Measurements from ENCODE around the gene TMEM207. TPM values are rescaled to one million over a fixed set of nuclear protein-coding genes. Genes with fewer than 3 reads are reported as not detected.

Gene TMEM207
- total RNA-seq, 1 donor from 2014 or later = not detected

GRCh38 chr3:190425833-190426232, 23.9 kb downstream of the TMEM207 start:
- Mint-ChIP-seq H3K4me1 (peaks cover 4% of the 10 kb centered on the region), H3K9me3 (no peaks in the 10 kb centered on the region), H3K27ac (no peak overlapping the region), H3K27me3 (ENCODE audit: low read depth) (no peaks in the 10 kb centered on the region), H3K4me3 (no peak overlapping the region), H3K36me3 (no peaks in the 10 kb centered on the region)
- DNase-seq (ENCODE audit: low spot score in 2 of 2, unreplicated experiment in 2 of 2) = no peak
- no peak for TF ChIP-seq CTCF (IDR thresholded peaks at IDR 0.05; ENCODE audit: unreplicated experiment)

- H3K4me1 Mint-ChIP-seq = peaks cover 4% of the 10 kb centered on the region
- no peaks in the 10 kb centered on the region for H3K27me3 Mint-ChIP-seq (ENCODE audit: low read depth)
- peak overlapping the region; percentile 81 for H3K27ac Mint-ChIP-seq
- H3K9me3 Mint-ChIP-seq = no peaks in the 10 kb centered on the region
- DNase-seq (ENCODE audit: low spot score in 2 of 2, unreplicated experiment in 2 of 2) = no peak
- peak overlapping the region; percentile 50 for H3K4me3 Mint-ChIP-seq
- no peaks in the 10 kb centered on the region for H3K36me3 Mint-ChIP-seq
- TF ChIP-seq CTCF (IDR thresholded peaks at IDR 0.05; ENCODE audit: unreplicated experiment) = peak; percentile 67
Measured at GRCh38 chr3:190424478-190425439, 24.9 kb downstream of the TMEM207 start.

- Mint-ChIP-seq H3K36me3 (no peaks in the 10 kb centered on the region), H3K27me3 (ENCODE audit: low read depth) (no peaks in the 10 kb centered on the region), H3K27ac (no peak overlapping the region), H3K4me1 (peaks cover 4% of the 10 kb centered on the region), H3K9me3 (no peaks in the 10 kb centered on the region), H3K4me3 (no peak overlapping the region)
- no peak for DNase-seq (ENCODE audit: low spot score in 2 of 2, unreplicated experiment in 2 of 2)
- no peak for TF ChIP-seq CTCF (IDR thresholded peaks at IDR 0.05; ENCODE audit: unreplicated experiment)
Measured at GRCh38 chr3:190424108-190424477, 25.6 kb downstream of the TMEM207 start.

- Mint-ChIP-seq H3K9me3 (peaks cover 17% of the 10 kb centered on the region), H3K36me3 (peaks cover 2% of the 10 kb centered on the region), H3K27me3 (ENCODE audit: low read depth) (no peaks in the 10 kb centered on the region), H3K27ac (no peak overlapping the region), H3K4me1 (no peaks in the 10 kb centered on the region), H3K4me3 (no peak overlapping the region)
- no peak for TF ChIP-seq CTCF (IDR thresholded peaks at IDR 0.05; ENCODE audit: unreplicated experiment)
- no peak for DNase-seq (ENCODE audit: low spot score in 2 of 2, unreplicated experiment in 2 of 2)
Measured at GRCh38 chr3:190414297-190414696, 35.4 kb downstream of the TMEM207 start.

- DNase-seq (ENCODE audit: low spot score in 2 of 2, unreplicated experiment in 2 of 2) = no peak
- Mint-ChIP-seq H3K27ac (no peak overlapping the region), H3K4me3 (no peak overlapping the region), H3K36me3 (no peaks in the 10 kb centered on the region), H3K4me1 (no peaks in the 10 kb centered on the region), H3K9me3 (peaks cover 10% of the 10 kb centered on the region), H3K27me3 (ENCODE audit: low read depth) (no peaks in the 10 kb centered on the region)
- no peak for TF ChIP-seq CTCF (IDR thresholded peaks at IDR 0.05; ENCODE audit: unreplicated experiment)
Measured at GRCh38 chr3:190404715-190405114, 45.0 kb downstream of the TMEM207 start.

Data from mesothelial cell of epicardium (in vitro differentiated cells).